Testis (tissue), 2 donors: ENCODE measurements around the gene GPC6.

Experiments used
- POLR2A ChIP-seq: fragments of 450-650 bp; IDR thresholded peaks from one replicate; pipeline ENCODE4 v1.6.1; 2017; ENCODE audit warnings: antibody characterized with exemption, mild to moderate bottlenecking, moderate library complexity
- TF ChIP-seq, protein P1 (sequence below), 3 experiments: fragments of 450-650 bp in 2 of 3; fragments of 200-600 bp in 1 of 3; sonication (generic) in 1 of 3; IDR thresholded peaks; one replicate each; pipeline ENCODE4 v1.5.1; 2016 to 2019; ENCODE audit warnings: antibody characterized with exemption in 3 of 3, mild to moderate bottlenecking in 2 of 3, moderate library complexity in 1 of 3

DNA sequence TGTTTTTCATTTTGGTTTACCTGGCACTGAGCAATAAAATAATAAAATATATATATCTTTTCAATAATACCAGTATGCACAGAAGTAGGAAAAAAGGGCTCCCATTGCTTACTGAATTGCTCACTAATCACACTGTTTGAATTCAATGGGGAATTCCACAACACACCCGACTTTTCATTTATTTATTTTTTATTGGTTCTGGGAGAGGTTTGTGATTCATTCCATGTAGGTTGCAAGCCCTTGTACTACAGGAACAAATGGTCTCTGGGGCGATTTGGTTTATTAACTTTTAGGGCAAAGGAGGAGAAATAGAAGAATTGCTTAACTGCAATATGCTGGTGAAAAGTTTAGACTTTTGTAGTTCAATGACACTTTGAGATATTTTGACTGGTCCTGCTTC lies 1045.4 kb downstream of the GPC6 start:
- TF ChIP-seq, protein P1, sequence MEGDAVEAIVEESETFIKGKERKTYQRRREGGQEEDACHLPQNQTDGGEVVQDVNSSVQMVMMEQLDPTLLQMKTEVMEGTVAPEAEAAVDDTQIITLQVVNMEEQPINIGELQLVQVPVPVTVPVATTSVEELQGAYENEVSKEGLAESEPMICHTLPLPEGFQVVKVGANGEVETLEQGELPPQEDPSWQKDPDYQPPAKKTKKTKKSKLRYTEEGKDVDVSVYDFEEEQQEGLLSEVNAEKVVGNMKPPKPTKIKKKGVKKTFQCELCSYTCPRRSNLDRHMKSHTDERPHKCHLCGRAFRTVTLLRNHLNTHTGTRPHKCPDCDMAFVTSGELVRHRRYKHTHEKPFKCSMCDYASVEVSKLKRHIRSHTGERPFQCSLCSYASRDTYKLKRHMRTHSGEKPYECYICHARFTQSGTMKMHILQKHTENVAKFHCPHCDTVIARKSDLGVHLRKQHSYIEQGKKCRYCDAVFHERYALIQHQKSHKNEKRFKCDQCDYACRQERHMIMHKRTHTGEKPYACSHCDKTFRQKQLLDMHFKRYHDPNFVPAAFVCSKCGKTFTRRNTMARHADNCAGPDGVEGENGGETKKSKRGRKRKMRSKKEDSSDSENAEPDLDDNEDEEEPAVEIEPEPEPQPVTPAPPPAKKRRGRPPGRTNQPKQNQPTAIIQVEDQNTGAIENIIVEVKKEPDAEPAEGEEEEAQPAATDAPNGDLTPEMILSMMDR (IDR thresholded peaks at IDR 0.05): no peak
- no peak for TF ChIP-seq POLR2A
